Measurements from ENCODE around the gene SP140L.
"Not testable (repeated sequence)": the region's sequence is repeated elsewhere in the genome, so short reads cannot be mapped to it uniquely, and the experiment has no call there.

SP140L gene

DNA sequence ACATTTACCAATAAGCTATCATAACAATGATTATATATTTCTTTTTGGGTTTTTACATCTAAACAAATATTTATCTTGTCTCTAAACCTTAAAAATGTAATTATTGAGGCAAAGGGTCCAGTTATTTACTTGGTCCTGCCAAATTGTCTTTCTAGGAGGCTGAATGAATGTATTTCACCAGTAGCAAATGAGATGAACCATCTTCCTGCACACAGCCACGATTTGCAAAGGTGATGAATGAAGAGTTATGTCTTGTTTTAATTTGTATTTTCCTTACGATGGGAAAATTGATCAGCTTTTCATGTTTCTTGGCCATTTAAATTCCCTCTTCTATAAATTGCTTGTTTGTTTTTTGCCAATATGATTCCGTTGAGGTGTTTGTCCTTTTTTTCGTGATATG, 90.4 kb downstream of the SP140L start:
- in situ Hi-C loops (cut with MboI; ENCODE audit: low sequenced_read_pairs) = no loop called here

DNA sequence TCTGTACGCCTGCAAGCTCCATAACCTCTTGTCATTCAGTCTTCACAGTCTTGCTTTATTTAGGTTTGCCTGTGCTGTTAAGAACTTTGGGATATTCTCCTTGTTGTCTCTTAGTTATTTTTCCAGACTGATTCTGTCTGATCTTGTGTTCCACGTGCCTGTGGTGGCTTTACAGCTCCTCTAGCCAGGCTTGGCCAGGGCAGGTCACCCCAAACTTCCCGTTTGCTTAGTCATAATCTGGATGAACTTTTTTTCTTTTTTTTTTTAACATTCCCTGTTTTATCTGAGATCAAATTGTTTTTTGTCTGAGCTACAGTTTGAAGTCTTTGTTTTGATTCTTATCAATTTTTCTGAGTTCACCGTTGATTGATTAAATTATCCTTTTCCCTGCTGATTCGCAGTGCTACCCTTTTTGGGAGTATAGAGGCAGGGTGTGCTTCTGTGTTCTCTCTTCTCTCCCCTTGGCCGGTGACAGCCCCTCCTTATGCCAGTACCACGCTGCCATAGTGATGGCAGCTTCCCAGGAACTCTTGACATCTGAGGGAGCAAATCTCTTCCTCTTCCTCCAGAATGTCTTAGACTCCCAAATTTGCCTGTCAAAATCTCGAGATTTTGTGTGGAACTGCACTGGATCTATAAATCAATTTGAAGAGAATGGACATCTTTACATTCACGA, 91.5 kb downstream of the SP140L start:
- in situ Hi-C loops (cut with MboI; ENCODE audit: low sequenced_read_pairs) = no loop called here

DNA sequence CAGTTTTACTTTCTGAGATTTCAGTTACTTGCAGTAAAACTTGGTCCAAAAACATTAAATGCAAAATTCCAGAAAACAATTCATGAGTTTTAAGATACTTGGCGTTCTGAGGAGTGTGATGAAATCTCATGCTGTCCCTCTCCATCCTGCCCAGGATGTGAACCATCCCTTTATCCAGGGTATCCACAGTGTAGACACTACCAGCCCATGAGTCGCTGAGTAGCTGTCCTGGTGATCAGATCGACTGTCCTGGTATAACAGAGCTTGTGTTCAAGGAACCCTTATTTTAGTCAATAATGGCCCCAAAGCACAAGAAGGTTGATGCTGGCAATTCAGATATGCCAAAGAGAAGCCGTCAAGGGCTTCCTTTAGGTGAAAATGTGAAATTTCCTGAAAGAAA, 92.2 kb downstream of the SP140L start:
- in situ Hi-C loops (cut with MboI; ENCODE audit: low sequenced_read_pairs) = no loop called here

DNA sequence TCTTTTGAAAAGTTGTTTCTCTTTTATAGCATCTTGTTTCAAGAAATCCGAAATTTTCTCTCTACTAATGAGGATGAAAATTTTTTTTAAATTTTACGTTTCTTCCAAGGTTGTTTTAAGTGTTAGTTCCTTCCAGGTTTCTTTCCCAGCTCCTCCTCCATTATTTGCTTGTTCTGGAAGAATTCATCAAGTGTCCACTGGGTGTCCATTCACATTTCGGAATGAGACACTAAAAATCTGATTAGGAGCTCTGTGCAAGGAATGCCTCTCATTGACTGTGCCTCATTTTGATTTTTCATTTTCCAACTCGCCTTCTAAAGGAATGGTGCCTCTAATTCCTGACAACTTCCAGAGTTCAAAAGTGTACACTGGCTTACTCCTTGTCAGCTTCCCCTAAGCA, 95.2 kb downstream of the SP140L start:
- in situ Hi-C loops (cut with MboI; ENCODE audit: low sequenced_read_pairs) = no loop called here

DNA sequence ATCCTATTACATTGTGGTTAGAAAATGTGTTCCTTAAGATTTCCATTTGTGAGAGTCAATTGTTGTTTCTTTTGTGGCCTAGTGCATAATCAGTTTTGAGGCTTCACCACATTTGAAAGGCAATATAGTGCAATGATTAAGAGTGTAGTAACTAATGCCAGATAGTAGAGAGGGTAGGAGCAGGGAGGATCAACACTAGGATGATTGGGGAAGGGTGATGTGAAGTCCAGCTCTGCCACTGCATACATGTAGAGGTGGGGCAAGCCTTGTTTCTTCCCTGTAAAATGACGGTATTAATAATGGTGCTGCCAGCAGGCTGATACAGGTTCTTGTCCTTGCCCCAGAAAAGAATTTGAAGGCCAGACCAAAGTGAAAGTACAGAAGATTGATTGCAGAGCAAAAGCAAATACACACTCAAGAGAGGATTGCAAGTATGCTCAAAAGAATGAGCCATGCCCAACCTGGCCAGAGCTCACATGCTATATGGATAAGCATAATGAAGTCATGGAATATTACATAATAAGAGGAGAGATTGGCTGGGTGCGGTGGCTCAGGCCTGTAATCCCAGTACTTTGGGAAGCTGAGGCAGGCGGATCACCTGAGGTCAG, 97.0 kb downstream of the SP140L start:
- in situ Hi-C loops (cut with MboI; ENCODE audit: low sequenced_read_pairs) = no loop called here

DNA sequence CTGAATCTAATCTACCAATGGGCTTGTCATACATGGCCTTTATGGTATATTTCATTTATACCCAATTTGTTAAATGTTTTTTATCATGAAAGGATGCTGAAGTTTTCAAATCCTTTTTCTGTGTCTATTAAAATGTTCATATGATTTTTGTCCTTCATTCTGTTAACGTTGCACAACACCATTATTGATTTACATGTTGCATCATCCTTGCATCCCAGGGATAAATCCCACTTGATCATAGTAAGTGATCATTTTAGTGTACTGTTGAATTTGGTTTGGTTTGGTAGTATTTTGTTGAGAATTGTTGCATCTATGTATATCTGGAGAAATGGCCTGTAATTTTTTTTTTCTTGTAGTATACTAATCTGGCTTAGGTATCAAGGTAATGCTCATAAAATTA, 98.4 kb downstream of the SP140L start:
- in situ Hi-C loops (cut with MboI; ENCODE audit: low sequenced_read_pairs) = no loop called here

DNA sequence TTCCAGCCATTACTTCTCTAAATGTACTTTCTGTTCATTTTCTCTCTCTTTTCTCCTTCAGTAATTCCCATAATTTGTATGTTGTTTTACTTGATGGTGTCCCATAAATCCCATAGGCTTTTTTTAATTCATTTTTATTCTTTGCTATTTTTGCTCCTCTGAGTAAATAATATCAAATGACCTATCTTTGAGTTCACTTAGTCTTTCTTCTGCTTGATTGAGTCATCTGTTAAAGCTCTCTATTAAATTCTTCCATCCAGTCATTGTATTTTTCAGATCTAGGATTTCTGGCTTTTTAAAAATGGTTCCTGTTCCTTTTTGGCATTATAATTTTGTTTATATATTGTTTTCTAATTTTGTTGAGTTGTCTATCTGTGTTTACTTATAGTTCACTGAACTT, 102.5 kb downstream of the SP140L start:
- in situ Hi-C loops (cut with MboI; ENCODE audit: low sequenced_read_pairs) = no loop called here

DNA sequence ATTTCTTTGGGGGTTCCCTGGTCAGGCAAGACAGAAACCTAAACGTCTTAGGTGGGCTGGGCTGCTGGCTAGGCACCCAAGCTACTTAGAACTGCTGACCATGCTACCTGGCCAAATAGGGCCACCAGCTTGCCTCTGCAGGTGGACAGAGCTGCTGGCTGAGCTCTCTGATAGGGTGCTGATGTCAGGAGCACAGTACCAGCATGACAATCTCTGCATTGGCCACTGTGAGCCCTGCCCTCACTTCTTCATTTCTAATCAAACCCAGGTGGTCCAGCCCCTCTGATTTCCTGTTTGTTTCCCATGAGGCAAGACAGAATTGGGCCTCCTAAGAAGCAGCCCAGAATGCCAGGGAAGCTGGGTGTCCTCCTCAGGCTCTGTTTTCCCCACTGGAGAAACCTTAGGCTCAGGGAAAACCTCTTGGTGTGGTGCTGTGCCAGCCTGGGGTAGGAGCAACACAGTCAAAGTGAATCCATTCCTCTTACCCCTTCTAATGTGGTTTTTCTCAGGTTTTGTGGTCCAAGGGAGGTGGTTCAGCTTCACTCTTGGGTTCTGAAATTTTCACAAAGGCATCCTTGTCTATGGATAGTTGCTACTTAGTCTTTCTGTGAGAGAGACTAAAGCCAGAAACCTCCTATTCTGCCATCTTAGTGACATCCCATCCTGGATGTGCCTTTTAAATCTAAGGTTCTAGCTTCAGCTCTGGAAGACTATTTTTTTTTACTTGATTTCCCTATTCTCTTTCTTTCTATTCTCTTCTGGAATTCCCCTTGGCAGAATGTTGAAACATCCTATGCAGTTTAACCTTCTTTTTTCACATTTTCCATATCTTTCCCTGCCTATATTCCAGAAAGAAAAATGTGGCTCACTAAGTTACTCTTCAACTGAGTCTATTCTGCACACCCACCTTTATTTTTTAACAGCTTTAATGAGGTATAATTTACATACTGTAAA, 104.2 kb downstream of the SP140L start:
- in situ Hi-C loops (cut with MboI; ENCODE audit: low sequenced_read_pairs) = no loop called here

DNA sequence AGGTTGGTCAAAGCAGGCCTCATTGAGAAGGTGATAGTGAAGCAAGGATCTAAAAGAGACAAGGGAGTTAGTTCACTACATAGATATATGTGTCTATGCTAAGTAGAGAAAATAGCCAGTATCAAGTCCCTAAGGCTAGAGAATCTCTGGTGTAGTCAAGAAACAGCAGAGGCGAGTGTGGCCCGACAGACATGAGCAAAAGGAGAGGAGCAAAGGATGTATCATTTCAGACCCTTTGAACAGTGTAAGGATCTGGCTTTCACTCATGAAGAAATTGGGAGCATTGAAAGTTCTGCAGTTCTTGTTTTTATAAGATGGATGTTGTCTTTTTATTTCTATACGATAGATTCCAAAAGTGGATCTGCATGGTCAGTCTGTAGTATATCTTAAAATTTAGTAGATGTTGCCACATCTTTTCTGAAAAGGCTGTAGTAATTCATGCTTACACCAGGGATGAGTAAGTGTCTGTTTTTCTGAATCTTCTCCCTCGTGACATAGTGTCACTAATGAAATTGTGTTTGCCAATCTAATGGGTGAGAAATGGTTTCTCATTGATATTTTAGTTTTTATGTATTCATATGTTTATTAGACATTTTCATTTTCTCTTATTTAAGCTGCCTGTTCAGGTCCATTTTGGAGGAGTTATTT, 107.8 kb downstream of the SP140L start:
- in situ Hi-C loops (cut with MboI; ENCODE audit: low sequenced_read_pairs) = no loop called here

DNA sequence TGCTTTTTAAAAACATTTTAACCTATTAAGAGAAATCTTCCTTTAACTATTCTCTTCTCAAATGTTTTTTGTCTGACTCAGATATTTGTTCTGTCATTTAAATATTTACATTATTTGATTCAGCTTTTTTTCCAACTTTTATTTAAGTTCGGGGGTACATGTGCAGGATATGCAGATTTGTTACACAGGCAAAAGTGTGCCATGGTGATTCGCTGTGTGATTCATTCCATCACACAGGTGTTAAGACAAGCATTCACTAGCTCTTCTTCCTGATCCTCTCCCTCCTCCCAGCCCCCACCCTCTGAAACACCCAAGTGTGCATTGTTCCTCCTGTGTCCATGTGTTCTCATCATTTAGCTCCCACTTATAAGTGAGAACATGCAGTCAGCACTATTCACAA, 108.4 kb downstream of the SP140L start:
- in situ Hi-C loops (cut with MboI; ENCODE audit: low sequenced_read_pairs) = no loop called here

DNA sequence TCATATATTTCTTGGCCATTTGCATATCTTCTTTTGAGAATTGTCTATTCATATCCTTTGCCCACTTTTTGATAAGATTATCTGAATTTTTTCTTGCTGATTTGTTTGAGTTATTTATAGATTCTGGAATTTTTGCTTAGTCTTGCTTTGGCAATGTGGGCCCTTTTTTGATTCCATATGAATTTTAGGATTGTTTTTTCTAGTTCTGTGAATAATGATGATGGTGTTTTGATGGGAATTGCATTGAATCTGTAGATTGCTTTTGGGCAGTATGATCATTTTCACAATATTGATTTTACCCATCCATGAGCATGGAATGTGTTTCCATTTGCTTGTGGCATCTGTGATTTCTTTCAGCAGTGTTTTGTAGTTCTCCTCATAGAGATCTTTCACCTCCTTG, 112.1 kb downstream of the SP140L start:
- in situ Hi-C loops (cut with MboI; ENCODE audit: low sequenced_read_pairs) = not testable (repeated sequence)

DNA sequence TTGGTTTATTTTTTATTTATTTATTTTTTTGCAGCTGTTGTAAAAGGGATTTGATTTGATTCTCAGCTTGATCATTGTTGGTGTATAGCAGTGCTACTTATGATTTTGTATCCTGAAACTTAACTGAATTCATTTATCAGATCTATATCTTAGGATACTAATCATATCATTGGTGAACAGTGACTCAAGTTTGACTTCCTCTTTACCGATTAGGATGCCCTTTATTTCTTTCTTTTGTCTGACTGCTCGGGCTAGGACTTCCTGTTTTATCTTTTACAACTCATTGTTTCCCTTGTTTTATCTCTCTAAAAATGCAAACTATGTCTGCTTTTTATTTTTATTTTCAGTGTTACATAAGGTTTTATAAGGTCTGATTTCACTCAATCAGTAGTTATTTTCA, 112.6 kb downstream of the SP140L start:
- in situ Hi-C loops (cut with MboI; ENCODE audit: low sequenced_read_pairs) = no loop called here

DNA sequence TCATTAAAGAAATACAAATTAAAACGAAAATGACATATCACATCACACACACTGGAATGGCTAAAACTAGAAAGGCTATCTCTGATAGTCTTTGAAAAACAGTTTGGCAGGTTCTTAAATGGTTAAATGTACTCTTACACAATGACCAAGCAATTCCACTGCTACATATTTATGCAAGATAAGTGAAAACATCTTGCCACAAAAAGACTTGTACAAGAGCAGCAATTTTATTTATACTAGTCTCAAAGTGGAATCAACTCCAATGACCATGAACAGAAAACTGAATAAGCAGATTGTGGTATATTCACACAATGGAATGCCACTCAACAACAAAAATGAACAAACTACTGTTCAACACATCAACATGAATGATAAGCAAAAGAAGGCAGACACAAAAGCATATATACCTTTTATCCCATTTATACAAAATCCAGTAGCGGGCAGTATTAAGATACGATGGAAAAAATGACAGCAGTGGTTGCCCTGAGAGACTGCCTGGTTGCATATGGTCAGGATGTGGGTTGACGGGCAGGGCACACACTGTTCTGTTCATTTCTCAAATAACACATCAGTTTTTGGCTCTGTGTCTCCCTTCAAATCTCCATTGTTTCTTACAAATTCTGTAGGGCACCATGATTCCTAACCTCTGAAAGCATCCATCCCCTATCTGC, 114.4 kb downstream of the SP140L start:
- in situ Hi-C loops (cut with MboI; ENCODE audit: low sequenced_read_pairs) = no loop called here

DNA sequence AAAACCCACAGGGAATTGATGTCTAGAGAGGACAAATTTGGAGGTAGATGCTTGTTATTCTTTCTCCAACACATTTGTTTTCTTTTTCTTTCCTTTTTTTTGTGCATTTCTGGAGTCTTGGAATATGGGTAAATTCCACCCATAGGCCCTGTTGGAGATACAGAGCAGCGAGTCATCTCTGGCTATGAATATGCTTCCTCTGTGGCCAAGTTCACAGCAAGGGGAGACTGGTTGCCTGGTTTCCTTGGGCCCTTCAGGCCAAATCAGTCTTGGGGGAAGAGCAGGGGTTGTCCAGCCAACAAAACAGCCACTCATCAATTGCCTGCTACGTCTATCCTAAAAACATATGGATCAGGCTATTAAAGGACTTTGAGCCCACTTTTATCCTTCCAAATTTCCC, 116.5 kb downstream of the SP140L start:
- in situ Hi-C loops (cut with MboI; ENCODE audit: low sequenced_read_pairs) = no loop called here

DNA sequence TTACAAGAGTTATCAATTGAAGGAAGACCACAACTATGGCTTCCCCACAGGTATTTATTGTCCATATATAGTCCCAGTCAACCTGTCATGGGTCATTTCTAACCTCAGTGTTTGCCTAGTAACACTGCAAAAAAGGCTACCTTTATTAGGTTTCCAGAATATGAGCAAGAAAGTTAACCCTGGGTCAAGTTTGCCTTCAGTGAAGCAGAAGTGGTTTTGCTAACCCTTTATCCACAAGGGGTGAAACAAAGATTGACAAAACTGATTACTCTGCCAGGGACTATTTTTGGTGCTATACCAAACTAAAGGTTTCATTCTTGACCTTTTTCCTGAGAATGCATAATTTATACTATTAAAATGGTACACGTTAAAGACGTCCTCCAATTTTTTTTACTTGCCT, 117.8 kb downstream of the SP140L start:
- in situ Hi-C loops (cut with MboI; ENCODE audit: low sequenced_read_pairs) = no loop called here

DNA sequence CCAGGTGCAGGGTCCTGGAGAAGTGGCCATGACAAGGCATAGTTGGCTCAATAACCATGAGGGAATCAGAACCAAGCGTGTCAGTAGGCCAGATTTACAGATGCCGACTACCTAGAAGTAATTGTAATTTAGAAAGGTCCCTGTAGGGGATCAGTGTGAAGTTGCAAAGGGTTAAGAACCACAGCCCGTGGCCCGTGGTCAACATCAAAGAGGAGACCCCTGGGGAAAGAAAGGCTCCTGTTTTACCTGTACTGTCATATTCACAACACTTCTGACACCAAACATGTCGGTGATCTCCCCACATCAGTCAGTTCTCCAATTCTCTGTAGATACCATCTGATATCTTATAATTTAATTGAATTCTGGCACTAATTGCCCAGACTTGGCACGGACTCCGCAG, 120.0 kb downstream of the SP140L start:
- in situ Hi-C loops (cut with MboI; ENCODE audit: low sequenced_read_pairs) = no loop called here

DNA sequence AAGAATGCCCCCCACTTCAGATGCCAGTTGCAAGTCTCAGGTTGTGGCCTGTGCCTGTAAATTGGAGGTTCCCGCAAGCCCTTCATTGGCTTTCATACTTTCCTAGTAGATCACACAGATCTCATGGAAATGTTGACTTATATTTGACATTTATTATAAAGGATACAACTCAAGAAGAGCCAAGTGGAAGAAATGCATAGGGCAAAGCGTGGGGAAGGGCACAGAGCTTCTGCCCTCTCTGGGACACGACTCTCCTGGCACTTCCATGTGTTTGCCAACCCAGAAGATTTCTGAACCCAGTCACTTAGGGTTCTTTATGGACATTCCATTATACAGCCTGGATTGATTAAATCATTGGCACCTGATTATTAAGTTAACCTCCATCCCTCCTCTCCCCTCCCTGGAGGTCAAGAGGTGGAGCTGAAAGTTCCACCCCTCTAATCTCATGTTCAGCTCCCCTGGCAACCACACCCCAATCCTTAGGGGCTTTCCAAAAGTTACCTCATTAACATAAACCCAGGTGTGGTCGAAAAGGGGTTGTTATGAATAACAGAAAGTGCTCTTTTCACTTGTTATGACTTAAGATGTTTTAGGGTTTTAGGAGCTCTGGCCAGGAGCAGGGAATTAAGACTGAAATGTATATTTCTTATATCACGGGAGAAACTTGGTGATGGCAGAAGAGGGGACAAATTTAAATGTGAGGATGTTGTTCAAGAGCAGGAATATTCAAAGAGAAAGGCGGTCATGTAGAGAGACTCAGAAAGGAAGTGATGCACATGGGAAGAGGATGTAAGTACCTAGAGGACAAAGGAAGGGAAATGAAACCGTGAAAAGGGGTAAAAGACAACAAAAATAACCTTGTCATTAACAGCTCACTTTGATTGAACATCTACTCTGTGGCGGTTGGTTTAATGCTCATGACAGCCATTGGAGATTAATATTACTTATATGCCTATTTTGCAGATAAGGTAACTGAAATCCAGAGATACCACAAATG, 120.8 kb downstream of the SP140L start:
- in situ Hi-C loops (cut with MboI; ENCODE audit: low sequenced_read_pairs) = no loop called here

DNA sequence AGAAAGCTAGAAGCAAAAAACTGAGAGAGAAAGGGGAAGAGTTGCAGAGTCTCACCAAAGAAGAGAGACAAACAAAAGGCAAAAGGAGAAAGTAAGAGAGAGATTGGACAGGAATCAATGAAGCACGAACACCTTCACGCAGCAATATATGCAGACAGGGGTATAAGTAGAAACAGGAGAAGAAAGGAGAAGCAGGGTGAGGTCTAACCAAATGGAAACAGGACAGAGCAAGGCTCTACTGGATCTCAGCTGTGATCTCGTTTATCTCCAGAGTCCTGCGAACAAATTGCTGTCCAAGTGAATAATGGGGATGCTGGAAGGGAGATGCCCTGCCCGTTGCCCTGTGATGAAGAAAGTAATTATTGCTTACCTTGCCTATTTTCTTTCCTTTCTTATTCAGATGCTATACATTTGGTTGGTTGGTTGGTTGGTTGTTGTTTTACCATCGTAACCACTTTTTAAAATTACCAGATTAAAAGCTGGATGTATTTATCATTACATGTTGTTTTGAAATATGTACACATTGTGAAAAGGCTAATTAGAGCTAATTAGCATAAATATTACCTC, 123.0 kb downstream of the SP140L start:
- in situ Hi-C loops (cut with MboI; ENCODE audit: low sequenced_read_pairs) = no loop called here

DNA sequence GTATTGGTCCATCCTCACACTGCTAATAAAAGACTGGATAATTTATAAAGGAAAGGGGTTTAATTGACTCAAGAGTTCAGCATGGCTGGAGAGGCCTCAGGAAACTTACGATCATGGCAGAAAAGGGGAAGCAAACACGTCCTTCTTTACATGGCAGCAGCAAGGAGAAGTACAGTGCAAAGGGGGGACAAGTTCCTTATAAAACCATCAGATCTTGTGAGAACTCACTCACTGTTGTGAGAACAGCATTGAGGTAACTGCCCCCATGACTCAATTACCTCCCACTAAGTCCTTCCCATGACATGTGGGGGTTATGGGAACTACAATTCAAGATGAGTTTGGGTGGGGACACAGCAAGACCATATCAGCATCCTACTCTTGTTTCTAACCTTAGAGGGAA, 126.0 kb downstream of the SP140L start:
- in situ Hi-C loops (cut with MboI; ENCODE audit: low sequenced_read_pairs) = no loop called here
